OCI-LY3 (cell line): ENCODE data around the gene NOS1.
"Not testable (repeated sequence)": the region's sequence is repeated elsewhere in the genome, so short reads cannot be mapped to it uniquely, and the experiment has no call there.

Experiments
- H2AFZ ChIP-seq: fragments of 200-600, 300-600 bp; shearing (Covaris generic); 2 replicates; pipeline ENCODE4 v1.6.0; 2014; ENCODE audit warnings: antibody characterized with exemption, low read depth, low read length
- H3K27ac ChIP-seq: fragments of 200-600, 300-600 bp; sonication (generic); 2 replicates; pipeline ENCODE4 v1.5.1; 2014; ENCODE audit warnings: mild to moderate bottlenecking, low read length, moderate library complexity, mixed read lengths
- H3K27me3 ChIP-seq: fragments of 200-600, 300-600 bp; sonication (generic); 2 replicates; pipeline ENCODE4 v1.6.1; 2014; ENCODE audit warnings: low read depth, low read length, mixed read lengths
- H3K36me3 ChIP-seq: fragments of 200-600, 300-600 bp; sonication (generic); replicated peaks from 2 replicates; pipeline ENCODE3; 2014; ENCODE audit warnings: low read depth, low read length, mixed read lengths
- H3K4me1 ChIP-seq: fragments of 300-600, 200-600 bp; sonication (generic); 2 replicates; pipeline ENCODE4 v1.6.1; 2014; ENCODE audit warnings: low read length, mixed read lengths
- H3K4me2 ChIP-seq: fragments of 200-600, 300-600 bp; sonication (generic); 2 replicates; pipeline ENCODE4 v1.6.1; 2014; ENCODE audit warnings: low read length, mixed read lengths
- H3K4me3 ChIP-seq: fragments of 300-600, 200-600 bp; sonication (generic); 2 replicates; pipeline ENCODE4 v1.5.1; 2014; ENCODE audit warnings: antibody characterized with exemption, mild to moderate bottlenecking, low read length, moderate library complexity
- H3K79me2 ChIP-seq: fragments of 300-600, 200-600 bp; shearing (Covaris generic); 2 replicates; pipeline ENCODE4 v1.6.1; 2014; ENCODE audit warnings: mild to moderate bottlenecking, low read length, mixed read lengths
- H3K9ac ChIP-seq: fragments of 300-600, 200-600 bp; shearing (Covaris generic); 2 replicates; pipeline ENCODE4 v1.6.0; 2014; ENCODE audit warnings: mild to moderate bottlenecking, low read length, moderate library complexity
- H3K9me3 ChIP-seq: fragments of 200-600, 300-600 bp; shearing (Covaris generic); 2 replicates; pipeline ENCODE4 v1.6.1; 2014; ENCODE audit warnings: low read length, mixed read lengths; ENCODE audit not compliant: insufficient read depth
- H4K20me1 ChIP-seq: fragments of 200-600, 300-600 bp; sonication (generic); 2 replicates; pipeline ENCODE4 v1.6.1; 2016; ENCODE audit warnings: low read length, mixed read lengths; ENCODE audit not compliant: insufficient read depth
- EZH2phosphoT487 ChIP-seq: fragments of 200-600 bp; shearing (Covaris generic); IDR thresholded peaks from 2 replicates; pipeline ENCODE4 v1.6.1; 2018; ENCODE audit warnings: antibody characterized with exemption, mixed run types, low read depth
- TF ChIP-seq, protein P1 (sequence below): fragments of 200-600, 300-600 bp; sonication (generic); IDR thresholded peaks from 2 replicates; pipeline ENCODE4 v1.5.1; 2014; ENCODE audit warnings: antibody characterized with exemption, low read length, low read depth

NOS1 gene

DNA sequence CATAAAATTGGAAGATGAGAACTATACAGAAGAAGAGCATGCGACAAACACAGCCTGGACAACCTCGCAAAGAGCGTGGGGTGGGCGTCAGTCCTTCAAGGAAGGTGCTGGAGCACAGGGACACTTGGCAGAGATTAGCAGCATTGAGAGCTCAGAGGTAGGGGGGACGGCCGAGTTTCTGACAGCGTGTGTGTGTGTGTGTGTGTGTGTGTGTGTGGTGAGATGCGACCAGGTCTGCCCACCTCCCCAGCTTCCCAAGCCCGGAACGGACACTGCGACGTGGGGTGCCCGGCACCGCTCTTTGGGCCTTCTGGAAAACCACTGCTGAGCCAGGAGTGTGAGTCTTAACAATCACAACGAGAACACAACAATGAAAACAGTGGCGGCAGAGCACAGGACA lies 153.2 kb downstream of the NOS1 start:
- H3K9me3 ChIP-seq: no peaks in the 10 kb centered on the region
- peaks cover 9% of the 10 kb centered on the region; the same call in 1 of the 2 replicates for H3K27me3 ChIP-seq
- H3K4me3 ChIP-seq: no peak overlapping the region
- H3K9ac ChIP-seq: no peak overlapping the region
- H2AFZ ChIP-seq: no peak overlapping the region
- H3K4me2 ChIP-seq: no peak overlapping the region
- H3K36me3 ChIP-seq: no peaks in the 10 kb centered on the region
- TF ChIP-seq, protein P1, sequence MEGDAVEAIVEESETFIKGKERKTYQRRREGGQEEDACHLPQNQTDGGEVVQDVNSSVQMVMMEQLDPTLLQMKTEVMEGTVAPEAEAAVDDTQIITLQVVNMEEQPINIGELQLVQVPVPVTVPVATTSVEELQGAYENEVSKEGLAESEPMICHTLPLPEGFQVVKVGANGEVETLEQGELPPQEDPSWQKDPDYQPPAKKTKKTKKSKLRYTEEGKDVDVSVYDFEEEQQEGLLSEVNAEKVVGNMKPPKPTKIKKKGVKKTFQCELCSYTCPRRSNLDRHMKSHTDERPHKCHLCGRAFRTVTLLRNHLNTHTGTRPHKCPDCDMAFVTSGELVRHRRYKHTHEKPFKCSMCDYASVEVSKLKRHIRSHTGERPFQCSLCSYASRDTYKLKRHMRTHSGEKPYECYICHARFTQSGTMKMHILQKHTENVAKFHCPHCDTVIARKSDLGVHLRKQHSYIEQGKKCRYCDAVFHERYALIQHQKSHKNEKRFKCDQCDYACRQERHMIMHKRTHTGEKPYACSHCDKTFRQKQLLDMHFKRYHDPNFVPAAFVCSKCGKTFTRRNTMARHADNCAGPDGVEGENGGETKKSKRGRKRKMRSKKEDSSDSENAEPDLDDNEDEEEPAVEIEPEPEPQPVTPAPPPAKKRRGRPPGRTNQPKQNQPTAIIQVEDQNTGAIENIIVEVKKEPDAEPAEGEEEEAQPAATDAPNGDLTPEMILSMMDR: no peak
- TF ChIP-seq EZH2phosphoT487: no peak
- H3K79me2 ChIP-seq: no peaks in the 10 kb centered on the region
- H4K20me1 ChIP-seq: no peaks in the 10 kb centered on the region
- H3K27ac ChIP-seq: no peak overlapping the region
- no peaks in the 10 kb centered on the region for H3K4me1 ChIP-seq

DNA sequence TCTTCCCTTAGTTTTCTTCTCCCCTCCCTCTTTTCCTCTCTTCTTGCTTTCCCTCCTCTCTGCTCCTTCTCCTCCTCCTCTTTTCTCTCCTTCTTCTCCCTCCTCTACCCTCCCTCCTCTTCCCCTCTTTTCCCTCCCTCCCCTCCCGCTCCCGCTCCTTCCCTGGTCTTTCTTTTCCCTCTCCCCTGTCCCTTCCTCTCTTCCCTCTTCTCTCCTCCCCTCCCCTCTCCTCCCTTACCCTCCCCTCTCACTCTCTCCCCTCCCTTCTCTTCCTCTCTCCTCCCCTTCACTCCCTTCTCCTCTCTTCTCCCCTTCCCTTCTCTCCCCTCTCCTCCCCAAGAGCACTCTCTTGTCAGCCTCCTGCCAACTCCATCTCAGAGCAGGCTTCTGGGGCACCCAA lies 153.8 kb downstream of the NOS1 start:
- Histone ChIP-seq H3K4me1 (no peaks in the 10 kb centered on the region), H3K9ac (no peak overlapping the region), H3K4me2 (no peak overlapping the region), H3K36me3 (no peaks in the 10 kb centered on the region), H4K20me1 (no peaks in the 10 kb centered on the region), H3K27ac (no peak overlapping the region), H3K4me3 (no peak overlapping the region), H3K79me2 (no peaks in the 10 kb centered on the region), H3K9me3 (no peaks in the 10 kb centered on the region), H3K27me3 (peaks cover 5% of the 10 kb centered on the region), H2AFZ (no peak overlapping the region)
- no peak for TF ChIP-seq EZH2phosphoT487
- TF ChIP-seq, protein P1: no peak

DNA sequence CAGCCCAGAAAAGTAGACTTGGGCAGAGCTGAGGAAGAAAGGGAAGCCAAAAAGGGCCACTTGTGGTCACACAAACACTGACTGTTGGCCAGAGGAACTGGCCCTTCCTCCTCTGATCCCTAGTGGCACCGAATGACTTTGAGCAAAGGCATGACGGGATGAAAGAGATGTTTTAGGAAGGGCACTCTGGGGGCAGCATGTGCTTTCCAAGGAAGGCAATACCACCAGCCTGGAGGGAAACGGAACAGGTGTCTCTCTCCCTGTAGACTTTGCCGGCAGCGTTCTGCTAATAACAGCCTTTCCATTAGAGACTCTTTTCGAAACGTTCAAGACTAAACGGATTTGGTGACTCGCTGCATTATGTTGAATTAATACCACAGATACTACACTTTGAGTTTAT lies 158.9 kb downstream of the NOS1 start:
- Histone ChIP-seq H3K4me1 (no peaks in the 10 kb centered on the region), H3K27me3 (peaks cover 9% of the 10 kb centered on the region; the same call in 1 of the 2 replicates), H3K27ac (no peak overlapping the region), H2AFZ (no peak overlapping the region), H3K9me3 (no peaks in the 10 kb centered on the region), H3K36me3 (no peaks in the 10 kb centered on the region), H3K4me3 (no peak overlapping the region), H4K20me1 (no peaks in the 10 kb centered on the region), H3K9ac (no peak overlapping the region), H3K4me2 (no peak overlapping the region), H3K79me2 (no peaks in the 10 kb centered on the region)
- no peak for TF ChIP-seq EZH2phosphoT487

DNA sequence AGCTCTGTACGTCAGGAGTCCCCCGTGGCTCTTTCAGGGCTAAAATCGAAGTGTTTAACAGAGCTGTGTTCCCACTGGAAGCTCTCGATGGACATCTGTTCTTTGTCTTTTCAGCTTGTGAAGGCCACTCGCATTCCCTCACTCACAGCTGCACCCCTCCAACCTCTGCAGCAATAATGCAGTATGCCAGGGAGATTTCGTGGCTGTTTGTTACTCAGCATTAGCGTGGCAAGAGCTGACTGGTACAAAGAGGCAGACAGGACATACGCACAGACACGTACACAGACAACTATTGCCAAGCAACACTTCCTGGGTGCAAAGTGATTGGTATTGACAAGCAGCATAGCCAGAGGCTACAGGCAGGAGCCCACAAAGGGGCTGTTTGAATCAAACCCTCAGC lies 159.4 kb downstream of the NOS1 start:
- Histone ChIP-seq H3K4me1 (no peaks in the 10 kb centered on the region), H3K79me2 (no peaks in the 10 kb centered on the region), H3K36me3 (no peaks in the 10 kb centered on the region), H3K27me3 (peaks cover 9% of the 10 kb centered on the region; the same call in 1 of the 2 replicates), H2AFZ (no peak overlapping the region), H4K20me1 (no peaks in the 10 kb centered on the region), H3K27ac (no peak overlapping the region), H3K4me2 (no peak overlapping the region), H3K9ac (no peak overlapping the region), H3K4me3 (no peak overlapping the region), H3K9me3 (no peaks in the 10 kb centered on the region)
- TF ChIP-seq, protein P1: no peak
- no peak for TF ChIP-seq EZH2phosphoT487

DNA sequence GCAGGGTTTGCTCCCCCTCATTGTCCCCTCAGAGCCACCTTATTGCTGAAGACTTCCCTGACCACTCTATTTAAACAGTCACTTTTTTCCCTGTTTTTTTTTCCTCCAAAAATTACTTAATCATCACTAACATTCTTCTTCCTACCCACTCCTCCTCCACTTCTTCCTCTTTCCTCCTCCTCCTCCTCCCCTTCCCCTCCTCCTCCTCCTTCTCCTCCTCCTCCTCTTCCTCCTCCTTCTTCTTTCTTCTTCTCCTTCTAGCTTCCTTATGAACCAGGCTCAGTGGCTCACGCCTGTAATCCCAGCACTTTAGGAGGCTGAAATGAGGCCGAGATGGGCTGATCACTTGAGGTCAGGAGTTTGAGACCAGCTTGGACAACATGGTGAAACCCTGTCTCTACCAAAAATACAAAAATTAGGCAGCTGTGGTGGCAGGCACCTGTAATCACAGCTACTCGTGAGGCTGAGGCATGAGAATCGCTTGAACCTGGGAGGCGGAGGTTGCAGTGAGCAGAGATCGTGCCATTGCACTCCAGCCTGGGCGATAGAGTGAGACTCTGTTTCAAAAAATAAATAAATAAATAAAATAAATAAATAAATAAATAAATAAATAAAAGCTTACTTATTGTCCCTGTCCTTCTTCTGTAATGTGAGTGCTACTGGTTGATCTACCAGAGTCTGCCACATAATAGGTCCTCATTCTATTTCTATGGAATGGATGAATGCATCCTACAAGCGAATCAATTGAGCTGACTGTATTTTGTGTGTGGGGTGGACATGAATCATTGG lies 161.3 kb downstream of the NOS1 start:
- H3K4me1 ChIP-seq, H4K20me1 ChIP-seq, H3K4me3 ChIP-seq, H3K36me3 ChIP-seq, H3K79me2 ChIP-seq, H2AFZ ChIP-seq, H3K4me2 ChIP-seq, H3K9me3 ChIP-seq, H3K27ac ChIP-seq, H3K9ac ChIP-seq: not testable (repeated sequence)
- H3K27me3 ChIP-seq: peaks cover 12% of the 10 kb centered on the region; the same call in 1 of the 2 replicates

DNA sequence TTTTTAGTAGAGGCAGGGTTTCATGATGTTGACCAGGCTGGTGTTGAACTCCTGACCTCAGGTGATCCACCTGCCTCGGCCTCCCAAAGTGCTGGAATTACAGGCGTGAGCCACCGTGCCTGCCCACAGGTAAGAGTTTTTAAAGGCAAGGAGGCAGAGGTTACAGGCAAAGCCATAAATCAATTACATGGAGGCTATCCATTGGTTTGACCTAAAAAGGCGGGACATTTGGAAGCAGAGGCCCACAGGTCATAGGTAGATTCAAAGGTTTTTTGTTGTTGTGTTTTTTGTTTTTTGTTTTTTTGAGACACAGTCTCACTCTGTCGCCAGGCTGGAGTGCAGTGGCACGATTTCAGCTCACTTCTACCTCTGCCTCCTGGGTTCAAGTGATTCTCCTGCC lies 165.1 kb downstream of the NOS1 start:
- H3K9me3 ChIP-seq, H3K27ac ChIP-seq, H3K36me3 ChIP-seq, H3K4me3 ChIP-seq, H3K4me1 ChIP-seq, H4K20me1 ChIP-seq, H3K4me2 ChIP-seq, H3K9ac ChIP-seq, H2AFZ ChIP-seq, H3K79me2 ChIP-seq: not testable (repeated sequence)
- 0 out of 2 replicates have a peak, but pooled peaks cover 11% of the 10 kb centered on the region for H3K27me3 ChIP-seq

DNA sequence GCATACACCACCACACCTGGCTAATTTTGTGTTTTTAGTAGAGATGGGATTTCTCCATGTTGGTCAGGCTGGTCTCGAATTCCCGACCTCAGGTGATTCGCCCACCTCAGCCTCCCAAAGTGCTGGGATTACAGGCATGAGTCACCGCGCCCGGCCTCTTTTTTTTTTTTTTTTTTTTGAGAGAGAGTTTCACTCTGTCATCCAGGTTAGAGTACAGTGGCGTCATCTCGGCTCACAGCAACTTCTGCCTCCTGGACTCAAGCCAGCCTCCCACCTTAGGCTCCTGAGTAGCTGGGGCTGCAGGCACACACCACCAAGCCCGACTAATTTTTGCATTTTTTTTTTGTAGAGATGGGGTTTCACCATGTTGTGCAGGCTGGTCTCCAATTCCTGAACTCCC lies 166.4 kb downstream of the NOS1 start:
- not testable (repeated sequence) for H3K27ac ChIP-seq, H3K9ac ChIP-seq, H3K9me3 ChIP-seq, H3K4me3 ChIP-seq, H3K4me1 ChIP-seq, H3K79me2 ChIP-seq, H2AFZ ChIP-seq, H4K20me1 ChIP-seq, H3K4me2 ChIP-seq, H3K36me3 ChIP-seq
- 0 out of 2 replicates have a peak, but pooled peaks cover 12% of the 10 kb centered on the region for H3K27me3 ChIP-seq
